CD4-positive, alpha-beta T cell treated with Interleukin-15 for 1 hour (primary cell): ENCODE measurements around the gene ULK4.
"Not testable (repeated sequence)": the region's sequence is repeated elsewhere in the genome, so short reads cannot be mapped to it uniquely, and the experiment has no call there.

Source experiments
- DNase-seq: peaks from one replicate; pipeline ENCODE4 v3.0.0-alpha.2; 2020

Gene ULK4

GRCh38 chr3:41683666-41684350 is 278.1 kb downstream of the ULK4 start:
- no peak for DNase-seq

- DNase-seq = no peak
Observed at GRCh38 chr3:41682996-41683395, 278.9 kb downstream of the ULK4 start.

DNA sequence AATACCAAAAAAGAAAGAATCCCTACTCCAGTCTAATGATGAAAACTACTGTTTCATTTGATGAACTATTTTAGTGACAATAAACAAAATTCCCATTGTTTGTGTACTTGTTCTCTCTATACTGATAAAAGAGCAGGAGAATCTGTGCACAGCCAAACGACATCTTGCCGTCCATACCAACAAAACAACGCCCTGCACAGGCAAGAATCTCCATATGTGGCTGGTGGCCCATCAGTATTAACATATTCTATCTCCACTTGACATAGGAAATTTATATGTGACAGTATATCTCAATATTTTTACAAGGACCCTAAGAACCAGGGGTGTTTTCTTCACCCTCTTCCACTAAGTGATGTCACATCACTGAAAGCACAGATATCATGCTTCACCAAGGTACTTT is 279.5 kb downstream of the ULK4 start:
- no peak for DNase-seq

DNA sequence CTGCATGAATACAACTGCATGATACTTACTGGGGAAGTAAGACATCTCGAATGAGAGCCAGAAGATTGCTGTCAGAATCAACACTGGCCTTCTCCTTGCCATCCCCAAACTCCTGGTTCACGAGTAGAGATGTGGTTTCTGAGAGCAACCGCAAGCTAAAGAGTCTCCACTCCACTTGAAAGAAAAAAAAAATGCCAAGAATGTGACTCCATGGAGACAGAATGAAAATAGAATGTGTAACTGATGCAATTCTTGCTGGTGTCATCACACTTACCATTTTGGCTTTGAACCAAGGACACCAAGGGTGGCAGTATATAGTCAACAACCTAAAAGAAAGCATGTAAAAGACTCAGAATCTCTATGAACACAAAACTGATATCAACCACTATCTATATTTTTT is 280.4 kb downstream of the ULK4 start:
- no peak for DNase-seq

- DNase-seq = no peak
Observed at GRCh38 chr3:41679374-41679773, 282.5 kb downstream of the ULK4 start.

GRCh38 chr3:41675102-41675501 is 286.8 kb downstream of the ULK4 start:
- not testable (repeated sequence) for DNase-seq

GRCh38 chr3:41674449-41674848 is 287.5 kb downstream of the ULK4 start:
- DNase-seq = no peak

DNA sequence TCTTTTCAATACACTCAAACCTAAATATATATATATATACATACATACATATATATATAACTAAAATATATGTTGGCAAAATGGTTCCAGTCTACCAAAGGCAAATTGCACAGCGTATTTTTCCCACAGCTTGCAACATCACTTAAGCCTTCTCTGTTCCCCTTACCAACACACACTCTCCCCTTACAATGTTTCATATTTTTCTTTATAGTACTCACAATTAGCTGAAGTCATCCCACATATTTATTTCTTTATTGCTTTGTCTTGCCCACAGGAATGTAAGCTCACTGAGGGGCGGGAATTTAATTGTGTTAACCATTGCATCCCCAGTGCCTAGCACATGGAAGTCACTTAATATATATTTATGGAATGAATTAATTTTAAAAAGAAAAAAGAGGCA is 288.3 kb downstream of the ULK4 start:
- DNase-seq = no peak

- no peak for DNase-seq
Observed at GRCh38 chr3:41668379-41668778, 293.5 kb downstream of the ULK4 start.

- DNase-seq = no peak
Observed at GRCh38 chr3:41662288-41662687, 299.6 kb downstream of the ULK4 start.

DNA sequence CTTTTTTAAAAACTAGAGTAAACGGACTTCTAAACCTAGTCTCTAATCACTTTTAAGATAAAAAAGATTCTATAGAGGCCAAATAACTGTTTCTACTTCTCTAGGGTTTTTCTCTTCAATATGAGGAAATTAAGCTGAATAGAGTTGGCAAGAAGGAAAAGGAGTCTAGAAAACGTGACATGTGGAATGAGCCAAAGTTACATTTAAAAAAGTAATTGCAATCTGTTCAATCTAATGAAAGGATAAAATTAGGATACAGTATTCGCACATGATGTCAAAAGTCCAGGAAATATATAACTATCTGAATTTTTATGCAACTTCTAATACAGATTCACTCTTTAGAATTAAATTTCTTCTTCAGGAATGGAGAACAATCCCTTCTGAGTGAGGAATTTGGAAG is 300.1 kb downstream of the ULK4 start:
- DNase-seq = no peak

DNA sequence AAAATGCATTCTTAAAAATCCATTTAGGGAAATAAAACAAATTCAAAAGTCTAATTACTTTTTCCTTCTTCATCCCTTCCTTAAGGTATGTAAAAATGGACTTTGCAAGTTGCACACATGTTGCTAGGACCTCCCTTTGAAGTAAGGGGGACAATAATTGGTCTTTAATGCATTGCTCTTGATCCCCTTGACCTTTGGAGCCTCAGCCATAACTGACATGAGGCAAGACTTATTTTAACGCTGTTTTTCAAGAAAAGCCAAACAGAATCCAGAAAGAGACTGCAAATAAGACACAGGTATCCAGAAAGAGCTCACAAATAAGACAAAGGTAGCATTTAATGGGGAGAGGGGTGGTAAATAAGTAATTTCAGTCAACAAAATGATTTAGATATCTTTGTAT is 301.4 kb downstream of the ULK4 start:
- DNase-seq = no peak

DNA sequence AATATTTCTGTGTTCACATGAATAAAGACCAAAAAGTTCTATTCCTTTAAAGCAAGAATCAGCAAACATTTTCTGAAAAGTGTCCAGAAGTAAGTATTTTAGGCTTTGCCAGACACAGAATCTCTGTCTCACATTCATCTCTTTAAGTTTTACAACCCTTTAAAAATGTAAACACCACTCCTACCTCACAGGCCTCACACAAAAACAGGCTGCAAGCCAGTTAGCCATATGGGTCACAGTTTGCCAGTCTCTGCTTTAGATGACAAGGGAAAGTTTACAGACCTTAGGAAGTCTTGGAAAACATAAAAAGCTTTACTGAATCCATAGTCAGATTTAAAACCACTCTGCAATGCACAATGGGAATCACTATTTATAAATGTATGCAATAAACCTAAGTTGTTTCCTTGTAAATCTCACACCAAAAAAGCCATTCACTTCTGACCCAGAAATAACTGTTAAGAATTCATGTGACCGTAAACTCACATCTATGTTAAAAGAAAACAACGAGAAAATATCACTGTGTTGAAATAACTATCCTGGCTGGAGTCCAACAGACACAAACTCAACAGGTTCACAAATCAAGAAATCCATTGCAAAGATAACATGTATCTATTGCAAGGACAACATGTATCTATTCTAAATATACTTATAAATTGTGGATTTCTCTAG is 308.2 kb downstream of the ULK4 start:
- no peak for DNase-seq

- no peak for DNase-seq
Observed at GRCh38 chr3:41652931-41653330, 309.0 kb downstream of the ULK4 start.

- no peak for DNase-seq
Observed at GRCh38 chr3:41652506-41652905, 309.4 kb downstream of the ULK4 start.

DNA sequence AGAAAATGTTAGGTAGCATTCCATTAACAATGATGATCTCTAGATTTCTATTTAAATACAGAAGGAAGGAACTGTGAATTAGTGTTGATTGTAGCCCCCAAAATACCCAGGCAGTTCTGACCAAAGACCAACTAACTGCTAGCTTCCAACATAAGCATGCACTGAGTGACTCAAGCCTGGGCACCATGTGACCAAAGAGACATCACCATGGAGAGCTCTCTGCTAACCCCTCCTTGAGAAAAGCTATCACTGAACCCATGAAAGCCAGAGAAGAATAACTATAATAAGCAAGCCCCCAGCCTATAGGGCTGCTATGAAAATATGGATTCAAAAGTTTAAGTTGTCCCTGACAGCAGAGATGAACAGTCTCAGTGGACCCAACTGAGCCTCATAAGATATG is 310.2 kb downstream of the ULK4 start:
- DNase-seq = no peak

DNA sequence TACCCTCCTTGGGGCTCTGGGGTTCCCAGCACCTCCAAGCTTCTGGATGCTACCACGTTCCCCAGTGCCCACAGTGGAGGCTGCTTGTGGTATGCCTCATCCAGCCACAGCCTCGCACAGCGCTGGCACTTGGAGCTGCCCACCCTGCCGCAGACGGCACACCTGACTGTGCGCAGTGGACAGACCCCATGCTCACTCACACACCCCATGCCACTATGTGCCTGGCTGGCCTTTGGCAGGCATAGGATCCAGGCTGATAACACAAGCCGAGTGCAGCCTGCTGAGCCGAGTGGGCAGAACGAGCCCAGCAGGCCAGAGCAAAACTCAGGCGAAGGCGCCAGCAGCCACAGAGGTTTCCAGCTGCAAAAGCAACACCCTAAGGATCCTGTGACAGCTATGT is 311.5 kb downstream of the ULK4 start:
- no peak for DNase-seq

DNA sequence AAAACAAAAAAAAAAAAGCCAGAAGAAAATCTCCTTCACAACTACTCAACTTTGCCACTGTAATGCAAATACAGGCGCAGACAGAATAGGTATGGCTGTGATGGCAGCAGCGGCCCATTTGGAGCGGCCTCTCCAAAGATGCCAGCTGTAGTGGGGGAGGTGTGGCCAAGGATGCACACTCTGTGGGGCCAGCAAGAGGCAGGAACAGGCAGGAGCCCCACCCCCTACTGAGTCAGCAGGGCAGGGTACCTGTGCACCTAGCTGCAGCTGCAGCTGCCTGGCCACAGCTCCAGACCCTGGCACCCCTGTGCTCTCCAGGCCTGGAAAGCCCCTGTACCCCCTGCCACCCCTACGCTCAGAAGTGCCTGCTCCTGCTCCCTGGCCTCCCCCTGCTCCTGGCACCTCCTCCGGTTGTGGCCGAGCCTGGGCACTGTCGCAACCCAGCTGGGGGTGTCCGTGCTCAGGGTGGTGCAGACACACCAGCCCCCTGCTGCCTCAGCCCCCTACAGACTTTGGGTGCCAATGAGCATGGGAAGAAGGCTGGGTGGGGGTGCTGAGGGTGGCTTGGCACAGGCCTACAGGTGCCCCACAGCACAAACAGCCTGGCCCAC is 312.7 kb downstream of the ULK4 start:
- no peak for DNase-seq

DNA sequence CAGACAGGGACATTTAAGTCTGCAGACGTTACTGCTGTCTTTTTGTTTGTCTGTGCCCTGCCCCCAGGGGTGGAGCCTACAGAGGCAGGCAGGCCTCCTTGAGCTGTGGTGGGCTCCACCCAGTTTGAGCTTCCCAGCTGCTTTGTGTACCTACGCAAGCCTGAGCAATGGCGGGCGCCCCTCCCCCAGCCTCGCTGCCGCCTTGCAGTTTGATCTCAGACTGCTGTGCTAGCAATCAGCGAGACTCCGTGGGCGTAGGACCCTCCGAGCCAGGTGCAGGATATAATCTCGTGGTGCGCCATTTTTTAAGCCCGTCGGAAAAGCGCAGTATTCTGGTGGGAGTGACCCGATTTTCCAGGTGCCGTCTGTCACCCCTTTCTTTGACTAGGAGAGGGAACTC is 314.2 kb downstream of the ULK4 start:
- not testable (repeated sequence) for DNase-seq

DNA sequence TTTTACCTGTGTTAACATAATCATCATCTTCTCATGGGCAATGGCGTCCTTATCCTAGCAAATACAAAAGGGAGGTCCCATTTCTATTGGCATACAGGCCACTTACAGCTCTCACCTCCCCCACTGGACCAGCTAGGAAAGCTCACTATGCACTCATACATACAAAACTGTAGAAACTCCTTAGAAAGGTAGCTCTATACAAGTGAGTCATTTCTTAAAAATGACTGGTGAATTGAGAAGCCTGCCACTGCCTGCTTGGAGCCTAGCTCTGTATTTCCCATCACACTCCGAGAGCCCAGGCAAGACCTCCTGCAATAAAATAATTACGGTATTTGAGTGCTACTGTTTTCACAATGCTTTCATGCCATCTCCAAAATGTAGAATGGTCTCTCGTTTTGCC is 321.8 kb downstream of the ULK4 start:
- DNase-seq = no peak

DNA sequence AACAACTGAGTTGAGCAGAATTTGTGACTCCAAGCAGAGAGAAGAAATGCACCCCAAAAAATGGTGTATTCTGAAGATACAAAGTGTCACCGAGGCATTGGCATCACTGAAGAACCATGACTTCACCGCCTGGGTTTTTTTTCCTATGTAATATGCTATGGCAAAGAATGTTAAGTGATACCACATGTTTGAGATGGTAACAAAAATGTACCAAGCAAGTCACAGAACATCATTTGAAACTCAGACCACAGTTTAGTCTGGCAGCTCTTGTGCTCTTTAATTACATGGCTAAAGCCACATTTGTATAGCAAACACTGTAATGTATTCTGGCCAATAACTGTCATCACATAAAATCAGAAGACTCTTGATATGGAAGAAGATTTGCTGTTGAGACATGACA is 323.5 kb downstream of the ULK4 start:
- DNase-seq = no peak

DNA sequence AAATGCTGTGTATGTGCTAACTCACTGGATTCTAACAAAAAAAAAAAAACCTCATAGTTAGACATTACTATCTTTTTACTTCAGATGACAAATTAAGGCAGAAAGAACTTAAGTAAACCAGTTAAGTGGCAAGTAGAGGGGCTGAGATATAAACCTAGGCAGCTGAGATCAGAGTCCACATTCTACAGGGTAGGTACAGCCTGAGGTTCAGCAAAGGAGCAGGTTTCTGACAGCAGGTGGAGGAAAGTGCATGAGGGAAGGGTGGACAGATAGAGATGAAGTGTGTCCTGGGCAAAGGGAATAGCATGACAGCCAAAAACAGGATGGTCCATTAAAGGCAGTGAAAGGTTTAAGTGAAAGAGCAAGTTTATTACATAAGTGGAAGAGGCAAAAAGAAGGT is 329.2 kb downstream of the ULK4 start:
- no peak for DNase-seq

DNA sequence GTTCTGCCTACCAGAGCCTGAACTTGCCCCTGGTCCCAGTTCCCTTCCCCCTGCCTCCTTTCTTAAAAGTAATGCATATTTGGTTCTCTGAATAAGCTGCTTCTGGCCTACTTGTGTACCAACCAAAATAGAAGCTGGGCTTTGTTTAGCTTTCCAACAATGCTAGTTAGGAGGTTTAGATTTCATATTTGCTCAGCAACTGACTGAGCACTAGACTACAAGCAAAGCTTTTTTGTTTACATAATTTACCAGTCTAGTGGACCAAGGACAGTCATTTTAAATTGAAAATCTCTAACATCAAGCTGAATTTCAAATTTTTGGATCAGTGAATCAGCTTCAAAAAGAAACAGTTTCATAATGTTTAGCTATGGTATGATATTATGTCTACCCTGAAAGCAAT is 331.2 kb downstream of the ULK4 start:
- DNase-seq = no peak

- DNase-seq = no peak
Observed at GRCh38 chr3:41629986-41630385, 331.9 kb downstream of the ULK4 start.

- no peak for DNase-seq
Observed at GRCh38 chr3:41629072-41629471, 332.8 kb downstream of the ULK4 start.
